ENCODE data around the gene CIB4. TPM values are rescaled to one million over a fixed set of nuclear protein-coding genes. Genes with fewer than 3 reads are reported as not detected.

The CIB4 gene
- total RNA-seq, 1 donor from 2014 or later = not detected

DNA sequence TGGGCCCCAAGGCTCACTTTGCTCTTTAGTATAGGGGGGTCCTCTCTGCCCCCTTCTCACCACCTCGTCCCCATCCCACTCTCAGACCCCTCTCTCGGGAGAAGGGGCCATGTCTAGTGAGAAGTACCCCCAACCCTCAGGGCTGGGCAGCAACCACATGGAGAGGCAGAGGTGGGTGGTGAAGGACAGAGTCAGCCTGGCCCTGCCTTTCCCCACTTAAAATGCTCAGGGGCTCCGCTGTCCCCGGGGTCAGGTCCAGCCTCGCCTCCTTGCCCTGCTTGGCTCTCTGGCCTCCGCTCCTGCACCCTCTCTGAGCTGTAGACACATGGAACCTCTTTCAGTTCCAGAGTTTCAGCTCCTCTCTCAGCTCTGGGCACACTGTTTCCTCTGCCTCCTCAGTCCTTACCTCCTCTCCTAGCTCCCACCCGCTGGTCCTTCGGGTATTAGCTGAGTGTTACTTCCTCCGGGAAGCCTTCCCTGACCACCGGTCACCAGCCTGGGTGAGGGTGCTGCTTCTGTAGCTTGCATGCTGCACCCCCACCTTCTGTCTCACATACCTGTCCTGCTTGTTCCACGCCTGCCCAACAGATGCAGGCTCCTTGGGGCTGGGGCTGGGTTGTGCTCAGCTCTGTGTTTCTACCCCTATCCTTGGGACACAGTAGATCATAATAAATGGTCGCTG lies 83.8 kb downstream of the CIB4 start:
- H3K27me3 ChIP-seq (ENCODE audit: low read depth) = peaks cover 53% of the 10 kb centered on the region
- no peaks in the 10 kb centered on the region for H3K9me3 ChIP-seq
- H3K36me3 ChIP-seq = no peaks in the 10 kb centered on the region
- intact Hi-C loops (cut with DNase I) = no loop called here
- DNase-seq = no peak
- no peak overlapping the region for H3K4me3 ChIP-seq
- no peak for ATAC-seq
- TF ChIP-seq, protein P1, sequence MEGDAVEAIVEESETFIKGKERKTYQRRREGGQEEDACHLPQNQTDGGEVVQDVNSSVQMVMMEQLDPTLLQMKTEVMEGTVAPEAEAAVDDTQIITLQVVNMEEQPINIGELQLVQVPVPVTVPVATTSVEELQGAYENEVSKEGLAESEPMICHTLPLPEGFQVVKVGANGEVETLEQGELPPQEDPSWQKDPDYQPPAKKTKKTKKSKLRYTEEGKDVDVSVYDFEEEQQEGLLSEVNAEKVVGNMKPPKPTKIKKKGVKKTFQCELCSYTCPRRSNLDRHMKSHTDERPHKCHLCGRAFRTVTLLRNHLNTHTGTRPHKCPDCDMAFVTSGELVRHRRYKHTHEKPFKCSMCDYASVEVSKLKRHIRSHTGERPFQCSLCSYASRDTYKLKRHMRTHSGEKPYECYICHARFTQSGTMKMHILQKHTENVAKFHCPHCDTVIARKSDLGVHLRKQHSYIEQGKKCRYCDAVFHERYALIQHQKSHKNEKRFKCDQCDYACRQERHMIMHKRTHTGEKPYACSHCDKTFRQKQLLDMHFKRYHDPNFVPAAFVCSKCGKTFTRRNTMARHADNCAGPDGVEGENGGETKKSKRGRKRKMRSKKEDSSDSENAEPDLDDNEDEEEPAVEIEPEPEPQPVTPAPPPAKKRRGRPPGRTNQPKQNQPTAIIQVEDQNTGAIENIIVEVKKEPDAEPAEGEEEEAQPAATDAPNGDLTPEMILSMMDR (IDR thresholded peaks at IDR 0.05) = no peak
- no peak overlapping the region for H3K27ac ChIP-seq
- peaks cover 3% of the 10 kb centered on the region for H3K4me1 ChIP-seq

DNA sequence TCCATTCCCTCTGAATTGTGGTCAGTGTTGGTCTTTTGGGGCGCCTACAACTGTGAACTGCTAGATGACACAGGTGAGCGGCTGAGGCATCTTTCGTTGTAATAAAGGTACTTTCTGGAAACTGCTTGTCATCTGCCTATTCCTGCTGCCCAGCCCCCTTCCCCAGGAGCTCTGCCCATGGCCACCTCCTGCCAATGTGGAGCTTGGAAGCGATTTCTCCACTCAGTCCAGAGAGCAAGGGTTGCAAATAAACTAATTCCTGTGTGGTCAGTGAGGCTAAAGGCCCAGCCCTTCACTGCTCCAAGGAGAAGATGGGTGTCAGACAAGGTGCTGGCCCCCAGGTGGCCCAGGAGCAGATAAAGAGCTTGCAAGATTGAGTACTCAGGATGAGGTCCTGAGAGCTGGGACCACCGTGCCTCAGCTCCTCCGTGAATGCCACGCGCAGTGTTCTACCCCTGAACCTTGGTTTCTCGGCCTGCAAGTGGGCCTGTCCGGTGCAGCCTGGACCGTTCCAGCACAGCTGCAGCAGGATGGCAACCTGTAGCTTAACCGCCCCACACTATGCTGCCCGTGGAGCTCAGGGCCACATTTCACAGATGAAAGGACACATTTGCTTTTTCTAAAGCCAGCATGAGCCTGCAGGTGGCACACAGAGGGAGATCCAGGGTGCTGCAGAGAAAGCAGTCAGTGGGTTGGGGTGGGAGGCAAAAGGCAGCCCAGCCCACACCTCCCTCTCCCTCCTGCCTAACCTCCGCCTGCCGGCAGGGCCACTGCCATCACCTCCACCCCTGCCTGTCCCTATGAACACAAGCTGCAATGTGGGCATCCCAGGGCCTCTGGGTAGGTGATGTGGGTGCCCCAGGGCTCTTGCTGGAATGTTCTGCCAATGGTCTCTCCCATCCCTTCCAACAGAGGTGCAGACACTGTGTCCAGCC lies 84.6 kb downstream of the CIB4 start:
- intact Hi-C loops (cut with DNase I) = no loop called here

DNA sequence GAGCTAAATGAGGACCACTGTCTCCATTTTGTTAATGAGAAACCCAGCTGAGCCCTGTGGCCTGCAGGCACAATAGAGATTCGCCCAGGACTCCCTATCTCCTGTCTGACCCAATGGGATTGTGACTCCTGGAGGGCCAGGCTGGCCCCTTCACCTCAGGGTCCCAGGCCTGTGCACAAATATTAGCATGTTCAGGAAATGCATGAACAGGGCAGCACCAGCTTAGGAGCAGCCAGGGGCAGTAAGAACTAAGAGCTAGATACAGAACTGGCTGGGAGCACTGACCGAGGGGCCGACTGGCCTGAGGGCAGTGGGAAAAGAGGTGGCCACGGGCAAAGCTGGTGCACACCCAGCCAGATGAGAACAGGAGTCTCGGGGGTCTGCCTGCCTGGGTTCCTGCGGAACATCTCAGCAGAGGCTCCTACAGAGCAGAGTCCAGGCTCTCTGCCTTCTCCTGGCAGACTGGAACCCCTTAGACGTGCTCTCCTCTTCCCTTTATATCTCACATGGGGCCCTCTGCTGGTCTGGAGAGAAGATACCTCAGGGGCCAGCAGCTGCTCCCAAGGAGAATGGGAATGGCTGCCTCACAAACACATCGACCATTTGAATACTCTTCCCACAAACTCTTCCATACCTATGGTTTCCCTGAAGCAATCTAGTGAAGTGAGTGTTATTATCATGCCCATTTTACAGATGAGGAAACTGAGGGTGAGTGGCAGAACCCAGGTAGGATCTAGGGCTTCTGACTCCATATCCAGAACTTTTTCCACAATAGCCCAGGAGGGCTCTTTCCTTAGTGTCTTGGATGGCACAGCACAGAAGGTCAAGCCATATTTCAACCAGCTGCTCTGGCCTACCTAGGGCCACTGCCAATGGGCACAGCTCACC lies 85.7 kb downstream of the CIB4 start:
- DNase-seq (no peak), ATAC-seq (no peak)
- Histone ChIP-seq H3K4me1 (no peaks in the 10 kb centered on the region), H3K4me3 (no peak overlapping the region), H3K36me3 (no peaks in the 10 kb centered on the region), H3K27ac (no peak overlapping the region), H3K27me3 (ENCODE audit: low read depth) (peaks cover 34% of the 10 kb centered on the region), H3K9me3 (no peaks in the 10 kb centered on the region)
- TF ChIP-seq, protein P1 (IDR thresholded peaks at IDR 0.05) = no peak
- intact Hi-C loops (cut with DNase I) = no loop called here

More for the DNA sequence above, 84.6 kb downstream of the CIB4 start:
- Histone ChIP-seq H3K36me3 (no peaks in the 10 kb centered on the region), H3K9me3 (no peaks in the 10 kb centered on the region), H3K4me3 (no peak overlapping the region), H3K27me3 (ENCODE audit: low read depth) (peaks cover 45% of the 10 kb centered on the region), H3K27ac (no peak overlapping the region), H3K4me1 (no peaks in the 10 kb centered on the region)
- TF ChIP-seq, protein P1 (IDR thresholded peaks at IDR 0.05) = no peak
- ATAC-seq (no peak), DNase-seq (no peak)

DNA sequence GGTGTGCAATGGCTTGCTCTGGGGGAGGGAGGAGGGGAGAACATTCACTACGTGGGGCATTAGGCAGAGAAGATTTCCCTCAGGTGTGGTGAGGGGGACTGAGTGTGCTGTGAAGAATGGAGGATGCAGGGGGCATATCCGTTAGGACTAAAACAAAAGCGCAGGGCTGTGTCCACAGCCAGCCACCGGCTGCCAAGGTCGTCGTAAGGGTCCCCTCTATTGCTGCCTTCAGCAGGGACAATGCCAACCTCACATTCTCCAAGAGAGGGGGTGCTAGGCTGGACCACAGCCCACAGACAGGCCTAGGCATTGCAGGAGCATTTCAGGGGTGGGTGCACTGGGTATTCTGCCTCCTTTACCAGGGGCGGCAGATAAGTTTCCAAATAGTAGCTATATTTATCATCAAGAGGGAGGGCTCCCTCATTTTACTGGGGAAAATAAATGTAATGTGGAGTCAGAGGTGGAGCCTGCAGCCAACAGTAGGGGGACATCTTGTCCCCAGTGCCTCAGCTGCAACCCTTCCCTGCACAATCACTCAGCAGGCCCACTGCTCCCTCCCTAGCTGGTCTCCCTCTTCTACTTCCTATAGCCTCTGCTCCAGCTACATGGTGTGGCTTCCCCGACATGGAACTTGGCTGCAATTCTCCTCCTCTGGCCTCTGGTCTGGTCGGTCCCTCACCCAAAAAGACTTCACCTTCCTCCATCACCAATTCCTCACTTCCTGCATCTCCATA lies 88.4 kb downstream of the CIB4 start:
- ATAC-seq (no peak), DNase-seq (no peak)
- intact Hi-C loops (cut with DNase I) = no loop called here
- Histone ChIP-seq H3K4me3 (no peak overlapping the region), H3K27me3 (ENCODE audit: low read depth) (peaks cover 12% of the 10 kb centered on the region), H3K27ac (no peak overlapping the region), H3K4me1 (no peaks in the 10 kb centered on the region), H3K9me3 (no peaks in the 10 kb centered on the region), H3K36me3 (no peaks in the 10 kb centered on the region)
- TF ChIP-seq, protein P1 (IDR thresholded peaks at IDR 0.05) = no peak

All from lower lobe of right lung (tissue), 2 donors.